Measurements from ENCODE around the gene CIB4. TPM values are rescaled to one million over a fixed set of nuclear protein-coding genes. Genes with fewer than 3 reads are reported as not detected.

CIB4 gene
- total RNA-seq, 1 donor from 2014 or later: not detected

DNA sequence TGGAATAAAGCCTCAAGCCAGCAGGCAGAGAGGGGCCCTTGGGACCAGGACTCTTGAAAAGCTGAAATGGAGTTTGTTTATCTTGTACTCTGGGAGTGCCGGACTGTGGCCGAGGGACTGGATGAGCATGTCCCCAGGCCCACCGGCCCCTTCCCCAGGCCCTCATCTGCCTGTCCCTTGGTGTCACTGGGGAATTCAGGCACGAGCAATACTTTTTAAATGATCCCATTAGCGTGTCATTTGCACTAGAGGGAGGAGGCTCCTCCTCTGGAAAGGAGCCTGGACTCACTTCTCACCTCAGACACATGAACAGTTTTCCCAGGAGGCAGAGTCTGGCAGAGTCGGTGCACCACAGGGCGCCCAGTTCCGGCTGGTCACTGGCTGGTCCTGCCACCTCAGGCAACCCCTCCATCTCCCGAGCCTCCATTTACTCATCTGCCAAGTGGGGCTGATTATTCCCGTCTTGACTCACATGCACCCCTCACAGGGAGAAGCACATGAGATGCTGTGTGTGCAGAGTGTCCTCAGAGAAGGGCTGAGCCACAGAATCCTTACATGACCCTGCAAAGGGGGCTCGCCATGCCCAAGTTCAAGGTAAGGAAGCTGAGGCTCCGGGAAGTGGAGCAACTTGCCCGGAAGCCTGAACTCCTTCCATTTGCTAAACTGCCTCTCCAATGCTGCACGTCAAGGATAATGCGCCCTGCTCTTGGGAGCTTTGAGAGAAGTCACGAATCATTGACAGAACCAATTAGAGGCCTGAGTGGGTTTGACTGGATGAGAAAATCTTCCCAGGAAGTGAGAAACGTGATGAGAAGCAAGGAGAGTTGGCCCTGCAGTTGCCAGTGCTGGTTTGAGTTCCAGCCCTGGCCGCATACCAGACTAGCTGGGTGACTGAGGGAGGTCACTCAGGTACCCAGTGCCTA, 26.7 kb downstream of the CIB4 start:
- no peak for TF ChIP-seq CTCF (IDR thresholded peaks at IDR 0.05; ENCODE audit: insufficient read depth, low read length, poor library complexity, severe bottlenecking)
- Histone ChIP-seq H3K27me3 (ENCODE audit: control insufficient read depth, insufficient read depth, low read length) (peaks cover 33% of the 10 kb centered on the region), H3K4me3 (ENCODE audit: low read depth, low read length) (no peak overlapping the region), H3K36me3 (ENCODE audit: control insufficient read depth, insufficient read depth, low read length) (no peaks in the 10 kb centered on the region)
- no peak for DNase-seq (ENCODE audit: low read depth)

- TF ChIP-seq CTCF (IDR thresholded peaks at IDR 0.05; ENCODE audit: insufficient read depth, low read length, poor library complexity, severe bottlenecking): no peak
- H3K4me3 ChIP-seq (ENCODE audit: low read depth, low read length): no peak overlapping the region
- peaks cover 31% of the 10 kb centered on the region for H3K27me3 ChIP-seq (ENCODE audit: control insufficient read depth, insufficient read depth, low read length)
- no peaks in the 10 kb centered on the region for H3K36me3 ChIP-seq (ENCODE audit: control insufficient read depth, insufficient read depth, low read length)
- no peak for DNase-seq (ENCODE audit: low read depth)
Measured at GRCh38 chr2:26613241-26614215, 27.6 kb downstream of the CIB4 start.

- Histone ChIP-seq H3K27me3 (ENCODE audit: control insufficient read depth, insufficient read depth, low read length) (peaks cover 28% of the 10 kb centered on the region), H3K36me3 (ENCODE audit: control insufficient read depth, insufficient read depth, low read length) (no peaks in the 10 kb centered on the region), H3K4me3 (ENCODE audit: low read depth, low read length) (no peak overlapping the region)
- no peak for TF ChIP-seq CTCF (IDR thresholded peaks at IDR 0.05; ENCODE audit: insufficient read depth, low read length, poor library complexity, severe bottlenecking)
- no peak for DNase-seq (ENCODE audit: low read depth)
Measured at GRCh38 chr2:26612522-26613240, 28.5 kb downstream of the CIB4 start.

- H3K36me3 ChIP-seq (ENCODE audit: control insufficient read depth, insufficient read depth, low read length): no peaks in the 10 kb centered on the region
- no peak for TF ChIP-seq CTCF (IDR thresholded peaks at IDR 0.05; ENCODE audit: insufficient read depth, low read length, poor library complexity, severe bottlenecking)
- peaks cover 23% of the 10 kb centered on the region for H3K27me3 ChIP-seq (ENCODE audit: control insufficient read depth, insufficient read depth, low read length)
- no peak overlapping the region for H3K4me3 ChIP-seq (ENCODE audit: low read depth, low read length)
- no peak for DNase-seq (ENCODE audit: low read depth)
Measured at GRCh38 chr2:26612034-26612433, 29.1 kb downstream of the CIB4 start.

DNA sequence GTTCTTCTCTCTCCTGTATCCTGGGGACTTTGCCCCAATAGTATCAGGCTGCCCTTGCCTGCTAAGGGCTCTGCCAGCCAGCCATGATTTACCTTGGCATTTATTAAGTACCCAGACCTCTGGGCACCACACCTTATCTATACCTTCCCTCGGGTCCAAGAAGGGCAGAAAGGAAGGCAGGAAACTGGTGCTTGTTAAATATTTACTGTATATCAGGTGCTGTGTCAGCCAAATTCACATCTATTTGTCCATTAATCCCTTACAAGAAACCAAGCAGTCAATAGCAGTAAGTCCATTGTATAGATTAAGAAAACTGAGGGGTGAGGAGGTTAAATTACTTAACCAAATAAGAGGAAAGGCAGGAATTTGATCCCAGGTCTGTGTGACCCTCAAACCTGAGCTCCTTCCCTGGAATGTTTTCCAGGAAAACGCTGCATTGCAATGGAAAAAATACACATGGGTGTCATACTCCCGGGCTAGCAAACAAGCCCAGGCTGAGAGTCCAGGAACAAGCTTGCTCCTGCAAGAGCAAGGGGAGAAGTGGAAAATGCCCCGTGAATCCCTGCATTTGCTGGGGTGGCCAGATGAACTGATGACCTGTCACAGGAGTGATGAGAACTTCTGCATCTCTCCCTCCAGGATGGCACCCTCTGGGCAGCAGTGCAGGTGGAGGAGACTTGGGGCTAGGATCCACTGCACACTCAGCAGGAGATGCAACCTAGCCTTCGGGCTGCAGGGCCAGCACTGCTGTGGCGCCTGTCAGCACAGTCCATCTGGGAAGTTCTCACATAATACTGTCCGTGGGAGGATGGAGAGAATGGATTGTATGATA, 30.4 kb downstream of the CIB4 start:
- TF ChIP-seq CTCF (IDR thresholded peaks at IDR 0.05; ENCODE audit: insufficient read depth, low read length, poor library complexity, severe bottlenecking): no peak
- Histone ChIP-seq H3K27me3 (ENCODE audit: control insufficient read depth, insufficient read depth, low read length) (peaks cover 20% of the 10 kb centered on the region), H3K36me3 (ENCODE audit: control insufficient read depth, insufficient read depth, low read length) (no peaks in the 10 kb centered on the region), H3K4me3 (ENCODE audit: low read depth, low read length) (no peak overlapping the region)
- no peak for DNase-seq (ENCODE audit: low read depth)
